HG03139 (cell line): ENCODE results near the gene RHOG.
"Not testable (repeated sequence)": the region's sequence is repeated elsewhere in the genome, so short reads cannot be mapped to it uniquely, and the experiment has no call there.

ENCODE experiments used
- ATAC-seq: cut with Tn5 transposase; IDR thresholded peaks from one replicate; pipeline ENCODE4 v1.9.1; 2021; ENCODE audit not compliant: unreplicated experiment

Gene RHOG

GRCh38 chr11:3834664-3835461 lies 5.9 kb downstream of the RHOG start:
- no peak for ATAC-seq

- no peak for ATAC-seq
These were observed 6.5 kb downstream of the RHOG start for GRCh38 chr11:3834349-3834663.

GRCh38 chr11:3833449-3833848 lies 7.3 kb downstream of the RHOG start:
- no peak for ATAC-seq

GRCh38 chr11:3832816-3833215 lies 7.9 kb downstream of the RHOG start:
- no peak for ATAC-seq

GRCh38 chr11:3831378-3832239 lies 9.2 kb downstream of the RHOG start:
- ATAC-seq: no peak

GRCh38 chr11:3830730-3831129 lies 10.0 kb downstream of the RHOG start:
- no peak for ATAC-seq

- ATAC-seq: no peak
These were observed 10.7 kb downstream of the RHOG start for GRCh38 chr11:3830088-3830487.

- no peak for ATAC-seq
These were observed 13.1 kb downstream of the RHOG start for GRCh38 chr11:3827434-3828186.

- ATAC-seq: no peak
These were observed 14.0 kb downstream of the RHOG start for GRCh38 chr11:3826721-3827120.

- ATAC-seq: no peak
These were observed 15.1 kb downstream of the RHOG start for GRCh38 chr11:3825473-3826154.

- ATAC-seq: peak; percentile 88
These were observed 15.9 kb downstream of the RHOG start for GRCh38 chr11:3824714-3825472.

GRCh38 chr11:3823762-3824506 lies 16.8 kb downstream of the RHOG start:
- no peak for ATAC-seq

GRCh38 chr11:3823303-3823702 lies 17.5 kb downstream of the RHOG start:
- ATAC-seq: no peak

- ATAC-seq: no peak
These were observed 18.4 kb downstream of the RHOG start for GRCh38 chr11:3822312-3822711.

GRCh38 chr11:3820971-3821370 lies 19.8 kb downstream of the RHOG start:
- ATAC-seq: no peak

GRCh38 chr11:3817181-3817800 lies 23.5 kb downstream of the RHOG start:
- no peak for ATAC-seq

GRCh38 chr11:3816673-3817072 lies 24.1 kb downstream of the RHOG start:
- ATAC-seq: no peak

GRCh38 chr11:3815845-3816244 lies 24.9 kb downstream of the RHOG start:
- no peak for ATAC-seq

GRCh38 chr11:3814832-3815231 lies 25.9 kb downstream of the RHOG start:
- not testable (repeated sequence) for ATAC-seq
